DMS53 treated with DMSO at 0.1 percent for 48 hours (cell line): ENCODE data around the gene AKAP9.
"Not testable (repeated sequence)": the region's sequence is repeated elsewhere in the genome, so short reads cannot be mapped to it uniquely, and the experiment has no call there.

Source experiments
- DNase-seq: peaks from one replicate; lab custom pipeline; 2025; ENCODE audit not compliant: unreplicated experiment; lab: John Stamatoyannopoulos, UW

AKAP9 gene

GRCh38 chr7:91940572-91941341 lies at the start of gene AKAP9:
TSS of gene AKAP9 (plus strand) at chr7:91940862. CDS start at chr7:91941100, 238 bp downstream.
- peak; percentile 95 for DNase-seq

DNA sequence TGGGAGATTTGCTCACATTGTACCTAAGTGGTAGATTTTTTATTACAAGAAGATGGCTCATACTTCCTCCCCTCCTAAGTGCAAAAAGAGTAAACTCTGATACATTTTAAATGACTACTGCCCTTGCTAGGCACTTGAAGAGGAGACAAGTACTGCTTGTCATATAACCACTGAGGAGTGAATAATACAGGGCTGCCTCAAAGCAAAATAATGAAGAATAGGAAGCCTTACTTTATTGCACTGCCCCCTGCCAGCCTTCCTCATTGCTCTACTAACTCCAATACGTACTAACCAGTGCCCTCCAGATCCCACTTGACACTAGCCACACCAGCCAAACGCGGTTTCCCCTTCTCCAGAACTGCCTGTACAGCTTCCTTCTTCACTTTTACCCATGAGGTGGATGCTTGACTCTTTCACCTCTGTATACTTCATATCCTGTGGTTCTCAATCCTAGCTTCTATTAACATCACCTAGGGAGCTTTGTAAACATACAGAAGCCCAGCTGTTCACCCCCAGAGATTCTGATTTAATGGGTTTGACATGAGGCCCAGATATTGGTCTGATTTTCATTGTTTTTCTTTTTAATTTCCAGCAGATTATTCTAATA lies 48.5 kb upstream of the AKAP9 start:
- no peak for DNase-seq

- peak; percentile 31 for DNase-seq
Observed at GRCh38 chr7:91892821-91893340, 47.8 kb upstream of the AKAP9 start.

- not testable (repeated sequence) for DNase-seq
Observed at GRCh38 chr7:91893699-91894098, 47.0 kb upstream of the AKAP9 start.

DNA sequence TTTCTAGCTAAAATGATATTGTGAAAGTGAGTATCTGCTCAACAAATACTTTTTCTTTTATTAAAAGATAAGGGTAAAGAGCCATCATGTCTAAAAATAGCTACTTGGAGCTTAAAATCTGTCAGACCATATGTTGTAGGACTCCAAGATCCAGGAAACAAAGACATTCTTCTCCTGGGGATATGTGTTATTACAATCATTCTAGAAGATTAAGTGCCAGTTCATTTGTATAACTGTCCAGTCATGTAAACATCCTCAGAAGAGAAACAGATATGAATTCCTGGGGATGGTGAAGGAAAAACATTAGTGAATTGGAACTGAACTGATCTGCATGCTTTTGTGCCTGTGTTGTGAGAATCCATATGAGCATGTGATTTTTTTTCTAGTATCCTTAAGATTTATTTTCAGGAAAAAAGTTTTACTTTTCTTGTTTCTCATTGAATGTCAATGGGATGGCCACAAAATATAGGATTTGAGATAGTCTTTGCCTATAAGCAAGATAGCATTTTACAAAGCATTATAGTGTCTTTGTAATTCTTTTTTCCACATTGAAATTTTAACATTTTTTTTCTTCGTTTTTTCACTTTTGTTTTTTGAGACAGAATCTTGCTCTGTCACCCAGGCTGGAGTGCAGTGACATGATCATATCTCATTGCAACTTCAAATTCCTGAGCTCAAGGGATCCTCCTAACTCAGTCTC lies 45.7 kb upstream of the AKAP9 start:
- DNase-seq: no peak

DNA sequence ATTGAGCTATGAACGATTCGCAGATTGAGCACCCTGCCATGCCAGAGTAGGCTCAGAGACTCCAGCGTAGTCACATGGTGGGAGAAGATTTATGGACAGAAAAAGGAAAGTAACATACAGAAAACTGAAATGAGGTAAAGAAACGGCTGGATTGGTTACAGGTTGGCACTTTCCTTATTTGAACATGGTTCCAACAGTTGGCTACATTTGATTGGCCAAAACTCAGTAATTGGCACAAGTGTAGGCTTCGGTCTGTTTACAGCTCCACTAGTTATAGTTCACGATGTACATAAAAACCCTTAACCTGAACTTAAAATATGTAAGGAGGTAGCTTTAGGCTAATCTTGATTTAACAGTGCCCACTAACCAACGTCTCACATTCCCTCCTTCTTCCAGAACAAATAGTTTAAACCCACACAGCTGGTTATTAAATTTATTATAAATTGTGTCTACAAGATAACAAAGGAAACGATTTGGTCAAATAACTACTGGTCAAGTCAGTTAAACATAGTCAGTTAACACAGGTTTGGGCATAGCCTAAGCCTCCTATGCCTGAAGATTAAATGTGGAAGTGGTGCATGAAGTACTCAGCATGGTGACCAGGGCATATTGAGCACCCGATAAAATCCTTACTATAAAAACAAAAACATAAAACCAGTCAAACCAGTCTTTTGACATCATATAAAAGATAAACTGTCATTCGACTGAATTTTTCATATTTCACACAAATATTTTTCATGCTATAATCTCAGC lies 42.2 kb upstream of the AKAP9 start:
- DNase-seq: no peak

DNA sequence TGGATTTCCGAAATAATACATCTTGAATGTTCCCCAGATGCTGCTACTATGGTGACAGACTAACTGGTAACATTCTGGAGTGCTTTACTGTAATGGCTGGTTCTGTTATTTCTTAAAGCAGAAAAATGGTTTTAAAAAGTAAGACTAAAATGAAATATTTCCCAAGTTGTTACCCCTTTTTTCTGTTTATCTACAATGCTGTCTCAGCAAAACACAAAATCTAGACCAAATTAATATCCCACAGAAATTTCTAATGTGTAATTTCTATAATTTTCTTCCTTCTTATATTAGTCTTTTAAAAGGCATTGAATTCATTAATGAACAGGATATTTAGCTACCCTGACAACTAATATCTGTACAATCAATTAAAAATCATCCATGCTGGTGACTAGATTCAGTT lies 41.1 kb upstream of the AKAP9 start:
- no peak for DNase-seq

DNA sequence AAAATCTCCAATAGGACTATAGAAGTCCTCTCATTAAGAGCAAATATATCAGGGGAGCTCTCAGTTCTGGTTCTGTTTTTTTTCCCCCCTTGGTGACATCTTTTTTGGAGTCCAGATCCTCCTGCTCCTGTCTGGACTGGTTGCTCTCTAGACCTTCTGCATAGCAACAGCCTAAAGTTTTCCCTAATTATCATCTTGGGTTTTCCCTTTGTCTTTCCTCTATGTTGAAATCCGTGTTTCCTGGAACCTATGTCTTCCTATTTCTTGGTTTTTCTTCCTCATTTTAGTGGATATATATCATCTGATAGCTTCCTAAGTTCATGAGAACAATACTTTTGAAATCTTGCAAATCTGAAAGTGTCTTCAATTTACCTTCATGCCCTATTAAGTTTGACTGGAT lies 30.5 kb upstream of the AKAP9 start:
- no peak for DNase-seq

GRCh38 chr7:91911121-91911520 lies 29.5 kb upstream of the AKAP9 start:
- DNase-seq: no peak

DNA sequence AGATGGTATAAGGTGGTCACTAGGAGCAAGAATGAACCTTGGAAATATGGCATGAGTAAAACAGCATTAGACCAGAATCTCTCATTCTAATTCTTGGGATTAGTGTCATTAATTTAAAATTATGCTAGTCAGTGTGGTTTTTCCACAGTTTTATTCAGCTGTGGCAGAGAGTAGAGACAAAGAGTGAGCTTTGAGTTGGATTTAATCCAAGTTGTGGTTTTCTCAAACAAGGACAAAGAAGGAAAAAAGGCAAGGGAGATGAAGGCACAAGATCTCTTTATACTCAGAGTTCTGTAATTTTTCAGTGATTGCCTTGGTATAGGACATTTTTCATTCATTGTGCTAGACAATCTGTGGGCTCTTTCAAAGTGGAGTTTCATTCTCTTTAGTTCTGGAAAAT lies 28.2 kb upstream of the AKAP9 start:
- no peak for DNase-seq

- no peak for DNase-seq
Observed at GRCh38 chr7:91913612-91914011, 27.1 kb upstream of the AKAP9 start.

DNA sequence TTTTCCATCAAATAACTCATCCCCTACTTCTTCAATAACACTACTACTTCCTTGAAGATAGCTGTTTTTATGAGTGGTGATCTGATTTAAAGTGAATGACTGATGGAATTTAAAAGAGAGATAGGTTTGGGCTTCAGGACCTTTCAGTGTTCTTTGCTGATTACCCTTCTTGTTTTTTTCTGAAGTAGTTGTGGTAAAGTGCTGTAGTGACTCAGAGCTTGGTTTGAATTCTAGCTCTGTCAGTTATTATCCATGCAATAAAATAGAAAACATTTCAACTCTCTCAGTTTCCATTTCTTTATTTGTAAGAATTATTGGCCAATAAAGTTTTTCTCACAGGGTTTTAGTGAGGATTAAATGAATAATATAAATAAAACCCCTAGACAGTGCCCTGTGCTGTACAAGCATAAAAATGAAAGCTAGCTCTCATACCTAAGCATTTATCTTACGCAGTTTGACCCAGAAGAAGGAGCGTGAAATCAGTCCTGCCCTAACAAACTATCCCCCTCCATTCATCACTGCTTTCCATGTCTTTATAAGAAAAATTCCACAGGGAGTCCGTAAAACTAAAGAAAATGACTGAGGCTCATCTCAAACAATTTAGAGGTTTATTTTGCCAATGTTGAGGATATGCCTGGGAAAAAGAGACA lies 25.1 kb upstream of the AKAP9 start:
- no peak for DNase-seq

DNA sequence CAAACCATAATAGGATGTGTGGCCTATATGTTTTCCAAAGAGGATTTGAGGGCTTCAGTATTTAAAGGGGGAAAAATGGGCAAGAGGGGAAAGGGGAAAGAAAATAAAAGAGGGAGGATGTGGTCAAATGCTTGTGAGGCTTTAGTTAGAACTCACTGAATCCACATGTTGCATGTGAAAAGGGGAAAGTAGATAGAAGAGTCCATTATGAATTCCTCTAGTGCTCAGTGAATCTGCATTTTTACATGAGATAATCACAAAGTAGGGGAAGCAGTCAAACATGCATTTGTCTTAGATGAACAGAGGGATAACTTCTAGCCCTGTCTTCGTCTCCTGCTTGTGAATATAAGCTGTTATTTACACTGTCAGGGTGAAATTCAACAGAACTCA lies 24.6 kb upstream of the AKAP9 start:
- no peak for DNase-seq

GRCh38 chr7:91918356-91918755 lies 22.3 kb upstream of the AKAP9 start:
- no peak for DNase-seq

GRCh38 chr7:91922857-91923256 lies 17.8 kb upstream of the AKAP9 start:
- DNase-seq: no peak

GRCh38 chr7:91927912-91928311 lies 12.8 kb upstream of the AKAP9 start:
- peak; percentile 44 for DNase-seq

DNA sequence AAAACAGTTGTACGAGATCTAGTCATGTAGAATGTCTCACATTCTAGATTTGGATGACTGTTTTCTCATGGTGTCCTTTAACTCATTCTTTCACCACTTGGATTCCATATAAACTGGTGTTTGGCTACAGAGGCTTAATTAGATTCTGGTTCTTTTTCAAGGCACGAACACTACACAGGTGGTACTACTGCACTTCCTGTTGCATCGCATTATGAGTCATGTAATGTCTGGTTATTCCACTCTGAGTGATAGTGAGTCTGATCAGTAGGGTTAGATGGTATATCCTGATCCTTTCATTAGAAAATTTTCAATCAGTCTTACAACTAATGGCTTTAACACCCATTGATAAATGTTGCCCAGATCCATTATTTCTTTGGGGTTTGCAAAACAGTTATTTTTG lies 11.2 kb upstream of the AKAP9 start:
- peak; percentile 74 for DNase-seq

- peak; percentile 31 for DNase-seq
Observed at GRCh38 chr7:91940171-91940570, 491 bp upstream of the AKAP9 start.

DNA sequence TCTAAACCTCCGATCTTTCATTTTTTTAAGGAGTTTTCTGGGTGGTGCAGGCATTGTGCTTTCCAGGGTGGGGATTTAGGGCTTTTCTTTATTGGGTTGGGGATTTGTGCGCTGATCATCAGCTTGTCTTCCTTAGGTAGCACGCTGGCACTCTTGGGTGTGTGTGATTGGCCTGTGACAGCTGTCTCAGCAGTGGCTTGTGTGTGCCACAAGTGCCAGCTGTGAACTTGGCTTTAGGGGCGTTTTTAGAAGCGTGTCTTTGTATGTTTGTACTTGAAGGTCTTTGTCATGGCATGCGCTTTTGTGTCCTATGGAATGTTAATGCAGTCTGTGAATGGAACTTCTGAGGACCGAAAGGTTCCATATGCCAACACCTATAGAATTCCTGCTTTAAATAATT lies 788 bp downstream of the AKAP9 start:
- DNase-seq: peak; percentile 37

DNA sequence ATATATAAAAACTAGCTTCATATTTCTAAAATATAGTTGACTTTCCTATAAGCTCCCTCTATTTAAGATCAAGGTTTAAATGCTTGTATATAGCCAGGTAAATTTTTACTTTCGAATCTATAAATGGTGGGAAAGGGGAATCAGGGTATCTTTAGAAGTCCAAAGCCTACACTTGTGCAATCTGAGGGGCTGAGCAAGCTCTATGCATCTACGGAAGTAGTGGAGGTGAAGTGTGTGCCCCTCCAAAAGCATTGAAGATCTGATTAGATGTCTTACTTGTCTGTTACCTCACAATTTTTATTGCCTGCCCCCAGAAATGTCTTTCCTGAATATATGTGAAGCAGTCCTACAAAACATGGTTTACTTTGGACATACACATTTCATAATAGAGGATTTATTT lies 1.6 kb downstream of the AKAP9 start:
- DNase-seq: no peak

DNA sequence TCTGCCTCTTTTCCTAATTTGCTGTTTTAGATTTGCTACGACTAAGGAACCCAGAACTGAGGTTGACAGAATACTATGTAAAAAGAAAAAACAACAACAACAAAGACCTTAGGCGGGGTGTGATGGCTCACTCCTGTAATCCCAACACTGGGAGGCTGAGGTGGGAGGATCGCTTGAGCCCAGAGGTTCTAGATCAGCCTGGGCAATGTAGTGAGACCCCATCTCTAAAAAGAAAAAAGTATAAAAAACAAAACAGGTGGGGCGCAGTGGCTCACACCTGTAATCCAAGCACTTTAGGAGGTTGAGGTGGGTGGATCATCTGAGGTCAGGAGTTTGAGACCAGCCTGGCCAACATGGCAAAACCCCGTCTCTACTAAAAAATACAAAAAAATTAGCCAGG lies 4.3 kb downstream of the AKAP9 start:
- DNase-seq: not testable (repeated sequence)
